GM12878 (cell line): ENCODE data around the gene TUBB4B. TPM values are rescaled to one million over a fixed set of nuclear protein-coding genes. Genes with fewer than 3 reads are reported as not detected.

Source experiments
- ATAC-seq: fragments of 200-7000 bp; cut with Tn5 transposase; 3 replicates; pipeline ENCODE4 v1.9.1; 2020; ENCODE audit warnings: mild to moderate bottlenecking, moderate library complexity
- BruUV-seq: library from RNA; stranded (reverse); fragments of 400-500 nt; replicated peaks from 2 replicates; lab custom pipeline; 2021; lab: Mats Ljungman, UMichigan
- CTCF ChIA-PET: fragments of 300-600 bp; sonication (Branson Sonifier 250); formaldehyde crosslinking; extraction: SDS; loops from one replicate; lab custom pipeline; 2021; ENCODE audit warnings: inconsistent platforms; lab: Yijun Ruan, JAX
- POLR2A ChIA-PET: fragments of 350-600 bp; formaldehyde crosslinking; extraction: SDS; loops from one replicate; lab custom pipeline; 2021; ENCODE audit warnings: inconsistent platforms; lab: Charles Lee
- RAD21 ChIA-PET: fragments of 300-600 bp; sonication (Branson Sonifier 250); formaldehyde crosslinking; loops from one replicate; lab custom pipeline; 2023; ENCODE audit warnings: antibody characterized with exemption; ENCODE audit not compliant: unreplicated experiment; lab: Charles Lee
- SMC1A ChIA-PET: fragments of 300-600 bp; sonication (Branson Sonifier 250); formaldehyde crosslinking; loops from one replicate; lab custom pipeline; 2023; ENCODE audit not compliant: unreplicated experiment, uncharacterized antibody; lab: Charles Lee
- DNase-seq: peaks from one replicate; pipeline ENCODE4 v3.0.0-alpha.2; 2011; ENCODE audit warnings: low read depth, low spot score
- FAIRE-seq: peaks from 3 replicates; lab custom pipeline; 2011; peaks lifted over from hg19 to GRCh38; lab: Jason Lieb, UNC
- H2AFZ ChIP-seq: 2 replicates; pipeline ENCODE4 v1.6.0; 2011; ENCODE audit warnings: low read depth, low read length, control low read depth; ENCODE audit not compliant: control insufficient read depth
- H3K27ac ChIP-seq: 2 replicates; pipeline ENCODE4 v1.5.1; 2011; ENCODE audit warnings: control low read depth; ENCODE audit not compliant: control insufficient read depth, insufficient read depth
- H3K27me3 ChIP-seq, 2 experiments: replicated peaks in 1 of 2; 2 replicates each; pipeline versions ENCODE4 v1.6.0 to v1.6.1; 2011; ENCODE audit warnings: low read length in 1 of 2; ENCODE audit not compliant: control insufficient read depth in 2 of 2, insufficient read depth in 2 of 2
- H3K36me3 ChIP-seq, 2 experiments: 2 replicates each; pipeline ENCODE4 v1.5.1; 2011; ENCODE audit warnings: low read length in 1 of 2; ENCODE audit not compliant: control insufficient read depth in 2 of 2, insufficient read depth in 2 of 2
- H3K4me1 ChIP-seq: 2 replicates; pipeline ENCODE4 v1.6.1; 2011; ENCODE audit warnings: mild to moderate bottlenecking, low read length, moderate library complexity, mixed read lengths; ENCODE audit not compliant: control insufficient read depth, insufficient read depth
- H3K4me2 ChIP-seq: 2 replicates; pipeline ENCODE4 v1.6.0; 2011; ENCODE audit warnings: control low read depth; ENCODE audit not compliant: control insufficient read depth, insufficient read depth
- H3K4me3 ChIP-seq: fragments of 200-600 bp; sonication (generic); 2 replicates; pipeline ENCODE4 v1.5.1; 2016
- H3K79me2 ChIP-seq: 2 replicates; pipeline ENCODE4 v1.6.0; 2011; ENCODE audit warnings: low read length; ENCODE audit not compliant: control insufficient read depth, insufficient read depth
- H3K9ac ChIP-seq: 2 replicates; pipeline ENCODE4 v1.8.0; 2011; ENCODE audit warnings: low read length, control low read depth, mixed read lengths; ENCODE audit not compliant: control insufficient read depth, insufficient read depth
- H3K9me3 ChIP-seq: replicated peaks from 3 replicates; pipeline ENCODE4 v1.5.1; 2011; ENCODE audit warnings: mild to moderate bottlenecking, low read length; ENCODE audit not compliant: control insufficient read depth, insufficient read depth
- H4K20me1 ChIP-seq: 2 replicates; pipeline ENCODE4 v1.6.0; 2011; ENCODE audit not compliant: control insufficient read depth, insufficient read depth
- BHLHE40 ChIP-seq, 2 experiments: fragments of 450-650 bp in 1 of 2; IDR thresholded peaks; 2 replicates each; pipeline ENCODE4 v1.6.1; 2011 to 2017; ENCODE audit warnings: low read depth in 2 of 2, borderline replicate concordance in 1 of 2, improper control_type of control experiment in 1 of 2, low read length in 1 of 2, mild to moderate bottlenecking in 1 of 2
- HDAC6 ChIP-seq: fragments of 200-600 bp; sonication (generic); IDR thresholded peaks from one replicate; pipeline ENCODE4 v1.8.0; 2017; ENCODE audit warnings: antibody characterized with exemption; ENCODE audit not compliant: unreplicated experiment
- IKZF1 ChIP-seq: fragments of 450-650 bp; conservative IDR thresholded peaks from 2 replicates; pipeline ENCODE4 v1.6.1; 2017; ENCODE audit warnings: antibody characterized with exemption, mild to moderate bottlenecking
- KAT2A ChIP-seq: conservative IDR thresholded peaks from 2 replicates; pipeline ENCODE4 v1.6.1; 2011; ENCODE audit warnings: low read depth, low read length; ENCODE audit not compliant: control insufficient read depth
- MAX ChIP-seq: IDR thresholded peaks from 2 replicates; pipeline ENCODE4 v1.6.1; 2012; ENCODE audit warnings: low read depth, low read length, improper control_type of control experiment
- MEF2A ChIP-seq: IDR thresholded peaks from 2 replicates; pipeline ENCODE4 v1.6.1; 2011; ENCODE audit warnings: low read depth, mild to moderate bottlenecking, low read length, moderate library complexity; ENCODE audit not compliant: insufficient read depth
- NFIC ChIP-seq: IDR thresholded peaks from 2 replicates; pipeline ENCODE4 v1.6.1; 2012; ENCODE audit warnings: low read depth, mild to moderate bottlenecking, inconsistent platforms, low read length, moderate library complexity
- PAX8 ChIP-seq: fragments of 450-650 bp; IDR thresholded peaks from 2 replicates; pipeline ENCODE4 v1.6.1; 2017; ENCODE audit warnings: mild to moderate bottlenecking, moderate library complexity
- POLR2A ChIP-seq: IDR thresholded peaks from 2 replicates; pipeline ENCODE4 v1.6.1; 2011; ENCODE audit warnings: low read depth, mild to moderate bottlenecking, low read length
- SMARCA5 ChIP-seq: fragments of 450-650 bp; IDR thresholded peaks from 2 replicates; pipeline ENCODE4 v1.6.1; 2017; ENCODE audit warnings: mild to moderate bottlenecking
- WGBS: methylation state at CpG from one replicate; pipeline ENCODE4 v1.1.6; 2016; ENCODE audit warnings: low lambda C conversion rate; ENCODE audit not compliant: insufficient replicate concordance, insufficient coverage; ENCODE audit errors: missing lambda C conversion rate; 5-methylcytosine and 5-hydroxymethylcytosine counted together
- in situ Hi-C: fragments of 300-500 bp; cut with MboI; formaldehyde crosslinking; loops from 9 replicates; pipeline ENCODE4 v1.14.3; 2018; ENCODE audit warnings: mixed read lengths
- intact Hi-C: fragments of 100-400 bp; cut with micrococcal nuclease; formaldehyde crosslinking; loops from one replicate; pipeline ENCODE4 v1.14.2; 2022; ENCODE audit not compliant: unreplicated experiment
- polyA plus RNA-seq, 11 experiments: library from polyadenylated mRNA; depleted of rRNA in 4 of 11; unstranded in 6 of 11; stranded (reverse) in 5 of 11; fragments of >200 nt; fragmentation: Nextera tagmentation in 4 of 11; fragmentation: Illumina TruSeq in 1 of 11; extraction: Ambion mirVana in 4 of 11; extraction: Trizol in 1 of 11; gene quantifications; 1 replicate in 1 of 11; 2 replicates in 10 of 11; pipeline versions ENCODE4 v1.2.1 to v1.2.3, GENCODE V29; 2011 to 2016; ENCODE audit warnings: inconsistent platforms in 2 of 11, missing spikeins in 2 of 11, low read depth in 1 of 11
- total RNA-seq, 4 experiments: library from RNA; depleted of rRNA in 3 of 4; stranded (reverse); fragments of >200 nt in 3 of 4; fragmentation: Illumina TruSeq in 1 of 4; extraction: Trizol in 1 of 4; gene quantifications; 2 replicates each; pipeline versions ENCODE4 v1.2.1 to v1.2.3, GENCODE V29; 2013 to 2021
- TF ChIP-seq, protein P1 (sequence below): fragments of 450-650 bp; IDR thresholded peaks from 2 replicates; pipeline ENCODE4 v1.6.1; 2017; ENCODE audit warnings: antibody characterized with exemption, mild to moderate bottlenecking, moderate library complexity

The TUBB4B gene
- total and polyA plus RNA-seq, 10 of the 15 experiments (the other 5 are each of a cell fraction or from before 2014, with no cell fraction given) = 23.0 to 532 (median 254) TPM

- RAD21 ChIA-PET = interaction anchor here (0.5 kb wide), 1 partner anchor 267 kb away, joined by 3 read pairs; no protein-coding TSS in a partner anchor
- POLR2A ChIA-PET = interaction anchor here (0.6 to 1.4 kb wide), 3 partner anchors 19 to 69 kb away, joined by 4 to 5 read pairs (median 5); partner anchors contain the start of gene TPRN
- H3K9me3 ChIP-seq = no peaks in the 10 kb centered on the region
- no peak overlapping the region for H3K4me3 ChIP-seq
- in situ Hi-C loops = no loop called here
- no peaks in the 10 kb centered on the region for H3K27me3 ChIP-seq
- H2AFZ ChIP-seq = no peak overlapping the region
- CTCF ChIA-PET = no interaction called here
- intact Hi-C loops = loop anchor here (5.0 to 10.0 kb wide), 2 partner anchors 33 to 175 kb away; partner anchors contain the start of genes ANAPC2, NPDC1 and SSNA1
- no peaks in the 10 kb centered on the region for H4K20me1 ChIP-seq
- no peak overlapping the region for H3K27ac ChIP-seq
- H3K9ac ChIP-seq = no peak overlapping the region
- no peak overlapping the region for H3K4me2 ChIP-seq
- no TSS peak for BruUV-seq
- H3K79me2 ChIP-seq = no peaks in the 10 kb centered on the region
- peaks cover 0 to 2% of the 10 kb centered on the region in 2 experiments; a peak in 2 of 4 replicates for H3K36me3 ChIP-seq
- ATAC-seq (no peak), DNase-seq (no peak), FAIRE-seq (no peak)
- WGBS = 94% methylated on average over 10 of the region's 10 CpGs
- TF ChIP-seq POLR2A (peak; percentile 41; the same call in 1 of the 2 replicates), MEF2A (no peak)
- SMC1A ChIA-PET = interaction anchor here (0.5 to 1.1 kb wide), 2 partner anchors 17 to 101 kb away, joined by 3 read pairs; no protein-coding TSS in a partner anchor
- H3K4me1 ChIP-seq = peaks cover 12% of the 10 kb centered on the region
These were observed 21.2 kb upstream of the TUBB4B start for GRCh38 chr9:137219757-137220316.

GRCh38 chr9:137220317-137221094 is 20.6 kb upstream of the TUBB4B start:
- ATAC-seq (no peak), FAIRE-seq (no peak), DNase-seq (no peak)
- Histone ChIP-seq H3K9me3 (no peaks in the 10 kb centered on the region), H3K27ac (no peak overlapping the region), H4K20me1 (no peaks in the 10 kb centered on the region), H3K9ac (no peak overlapping the region), H2AFZ (no peak overlapping the region), H3K27me3 (no peaks in the 10 kb centered on the region), H3K4me1 (peaks cover 16% of the 10 kb centered on the region), H3K79me2 (no peaks in the 10 kb centered on the region), H3K4me2 (no peak overlapping the region), H3K36me3 (peaks cover 0 to 2% of the 10 kb centered on the region in 2 experiments; a peak in 1 of 4 replicates), H3K4me3 (no peak overlapping the region)
- intact Hi-C loops = loop anchor here (5.0 to 10.0 kb wide), 2 partner anchors 33 to 176 kb away; partner anchors contain the start of genes ANAPC2, NPDC1 and SSNA1
- in situ Hi-C loops = no loop called here
- SMC1A ChIA-PET = interaction anchor here (0.5 to 1.1 kb wide), 2 partner anchors 18 to 102 kb away, joined by 3 read pairs; no protein-coding TSS in a partner anchor
- RAD21 ChIA-PET = interaction anchor here (0.7 kb wide), 1 partner anchor 170 kb away, joined by 3 read pairs; no protein-coding TSS in a partner anchor
- TF ChIP-seq HDAC6 = no peak
- no peak for TF ChIP-seq IKZF1
- no peak for TF ChIP-seq KAT2A
- TF ChIP-seq, protein P1, sequence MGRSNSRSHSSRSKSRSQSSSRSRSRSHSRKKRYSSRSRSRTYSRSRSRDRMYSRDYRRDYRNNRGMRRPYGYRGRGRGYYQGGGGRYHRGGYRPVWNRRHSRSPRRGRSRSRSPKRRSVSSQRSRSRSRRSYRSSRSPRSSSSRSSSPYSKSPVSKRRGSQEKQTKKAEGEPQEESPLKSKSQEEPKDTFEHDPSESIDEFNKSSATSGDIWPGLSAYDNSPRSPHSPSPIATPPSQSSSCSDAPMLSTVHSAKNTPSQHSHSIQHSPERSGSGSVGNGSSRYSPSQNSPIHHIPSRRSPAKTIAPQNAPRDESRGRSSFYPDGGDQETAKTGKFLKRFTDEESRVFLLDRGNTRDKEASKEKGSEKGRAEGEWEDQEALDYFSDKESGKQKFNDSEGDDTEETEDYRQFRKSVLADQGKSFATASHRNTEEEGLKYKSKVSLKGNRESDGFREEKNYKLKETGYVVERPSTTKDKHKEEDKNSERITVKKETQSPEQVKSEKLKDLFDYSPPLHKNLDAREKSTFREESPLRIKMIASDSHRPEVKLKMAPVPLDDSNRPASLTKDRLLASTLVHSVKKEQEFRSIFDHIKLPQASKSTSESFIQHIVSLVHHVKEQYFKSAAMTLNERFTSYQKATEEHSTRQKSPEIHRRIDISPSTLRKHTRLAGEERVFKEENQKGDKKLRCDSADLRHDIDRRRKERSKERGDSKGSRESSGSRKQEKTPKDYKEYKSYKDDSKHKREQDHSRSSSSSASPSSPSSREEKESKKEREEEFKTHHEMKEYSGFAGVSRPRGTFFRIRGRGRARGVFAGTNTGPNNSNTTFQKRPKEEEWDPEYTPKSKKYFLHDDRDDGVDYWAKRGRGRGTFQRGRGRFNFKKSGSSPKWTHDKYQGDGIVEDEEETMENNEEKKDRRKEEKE = no peak
- no peak for TF ChIP-seq NFIC
- TF ChIP-seq PAX8 = no peak
- no peak for TF ChIP-seq MAX
- TF ChIP-seq SMARCA5 = no peak
- no peak for TF ChIP-seq BHLHE40 (IDR thresholded peaks at IDR 0.05; ENCODE audit: borderline replicate concordance in 1 of 2, low read depth in 2 of 2, low read length in 1 of 2)
- CTCF ChIA-PET = no interaction called here
- POLR2A ChIA-PET = interaction anchor here (5.5 kb wide), 1 partner anchor 16 kb away, joined by 68 read pairs; the partner anchor contains the start of genes NDOR1, TMEM203 and TPRN
- 88% methylated on average over 50 of the region's 52 CpGs for WGBS
- TSS peak; percentile 77 for BruUV-seq
